NCI-H774 (cell line): ENCODE results near the gene CACNA2D3.

Experiments used
- DNase-seq: peaks from one replicate; lab custom pipeline; 2025; lab: John Stamatoyannopoulos, UW

Gene CACNA2D3

DNA sequence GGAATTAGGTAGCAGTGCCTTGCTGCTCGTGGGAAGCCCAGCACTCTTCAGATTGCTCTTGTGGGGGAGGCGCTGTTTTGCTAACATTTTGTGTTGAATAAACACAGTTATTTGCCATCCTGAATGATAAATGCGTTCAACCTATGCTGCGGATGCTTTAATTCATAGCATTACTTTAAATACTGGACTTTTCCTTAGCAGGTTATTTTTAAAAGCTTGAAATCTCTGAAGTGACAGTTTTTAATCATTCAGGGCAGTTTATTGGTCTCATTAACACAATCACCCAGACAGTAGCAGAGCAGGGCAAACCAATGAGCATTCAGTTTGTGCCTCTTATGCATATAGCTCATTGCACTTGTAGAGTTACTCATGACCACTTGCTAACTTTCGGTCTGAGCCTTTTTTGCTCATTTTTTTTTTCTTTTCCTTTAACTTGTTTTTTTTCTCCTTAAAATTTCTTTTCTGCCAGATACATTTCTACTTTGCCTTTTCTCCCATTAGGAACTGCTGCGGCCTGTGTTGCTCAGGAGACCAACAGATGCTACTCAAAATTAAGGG, 5.2 kb downstream of the CACNA2D3 start:
- DNase-seq, result no peak

- no peak for DNase-seq
These were observed 8.8 kb downstream of the CACNA2D3 start for GRCh38 chr3:54131026-54131605.

DNA sequence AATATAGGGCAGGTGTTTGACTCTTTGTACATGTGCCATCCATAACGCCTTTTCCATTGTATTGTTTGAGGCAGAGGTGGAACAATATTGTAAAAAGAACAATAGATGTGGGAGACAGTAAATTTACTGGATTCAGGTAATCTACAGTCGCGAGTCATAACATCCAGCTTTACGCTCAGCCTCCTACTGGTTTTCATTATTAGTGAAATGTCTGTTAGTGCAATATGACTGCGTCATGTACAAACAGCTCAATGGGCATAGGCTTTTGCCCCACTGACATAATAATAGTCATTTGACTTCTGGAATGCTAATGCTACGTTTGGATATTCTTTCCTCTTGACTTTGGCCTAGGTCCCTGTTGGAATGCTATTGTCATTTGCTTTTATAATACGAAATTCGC, 9.5 kb downstream of the CACNA2D3 start:
- DNase-seq, result no peak

DNA sequence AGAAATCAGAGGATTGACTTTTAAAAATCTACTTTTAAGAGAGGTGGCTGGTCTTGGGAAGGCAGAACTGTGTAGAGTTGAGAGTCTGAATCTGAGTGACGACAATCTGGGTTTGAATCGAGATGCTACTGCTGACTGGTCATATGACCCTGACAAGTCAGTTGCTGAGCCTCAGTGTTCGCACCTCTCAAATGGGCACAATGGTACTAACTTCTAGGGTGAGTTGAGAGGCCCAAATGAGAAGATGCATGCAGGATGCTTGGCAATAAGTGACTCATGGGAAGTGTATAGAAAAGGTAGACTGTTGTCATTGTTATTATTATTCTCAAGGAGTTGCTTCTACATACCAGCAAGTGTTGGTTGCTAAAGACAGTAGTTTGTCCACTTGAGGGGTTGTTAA, 10.3 kb downstream of the CACNA2D3 start:
- no peak for DNase-seq

- DNase-seq, result no peak
These were observed 10.8 kb downstream of the CACNA2D3 start for GRCh38 chr3:54133196-54133595.

- DNase-seq, result no peak
These were observed 11.8 kb downstream of the CACNA2D3 start for GRCh38 chr3:54134155-54134554.

DNA sequence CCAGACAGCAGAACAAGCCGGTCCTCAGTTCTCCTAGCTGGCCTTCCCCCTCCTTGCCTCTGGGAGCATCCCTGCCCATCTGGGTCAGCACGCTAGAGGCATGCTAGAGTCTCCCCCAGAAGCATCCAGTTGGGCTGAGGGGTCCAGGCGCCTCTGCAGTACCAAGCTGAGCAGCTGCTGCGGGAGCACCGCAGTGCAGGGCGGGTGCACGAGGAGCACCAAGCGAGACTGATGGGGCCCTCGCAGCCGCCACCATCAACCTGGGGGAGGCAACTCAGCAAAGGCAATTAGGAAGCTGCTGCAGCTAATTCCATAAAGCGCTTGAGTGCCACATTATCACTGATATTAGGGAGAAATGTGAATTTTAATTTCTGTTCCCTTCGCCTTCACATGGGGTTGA, 12.4 kb downstream of the CACNA2D3 start:
- DNase-seq, result no peak

DNA sequence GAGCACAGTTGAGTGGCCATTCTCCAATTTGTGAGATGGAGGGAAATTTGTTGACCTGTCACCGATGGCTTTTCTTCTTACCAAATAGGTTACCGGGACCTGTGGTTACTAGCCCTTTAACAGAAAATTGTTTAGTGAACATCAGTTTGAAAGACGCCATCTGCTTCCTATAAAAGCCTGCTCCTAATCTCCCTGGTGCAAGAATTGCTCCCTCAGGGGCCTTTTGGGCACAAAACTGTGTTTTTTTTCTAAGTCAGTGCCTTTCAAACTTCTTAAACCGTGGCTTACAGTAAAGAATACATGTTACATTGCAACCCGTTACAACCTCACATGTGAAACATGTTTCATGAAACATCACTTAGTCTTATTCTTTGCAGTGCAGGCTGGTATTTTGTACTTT, 15.0 kb downstream of the CACNA2D3 start:
- no peak for DNase-seq

DNA sequence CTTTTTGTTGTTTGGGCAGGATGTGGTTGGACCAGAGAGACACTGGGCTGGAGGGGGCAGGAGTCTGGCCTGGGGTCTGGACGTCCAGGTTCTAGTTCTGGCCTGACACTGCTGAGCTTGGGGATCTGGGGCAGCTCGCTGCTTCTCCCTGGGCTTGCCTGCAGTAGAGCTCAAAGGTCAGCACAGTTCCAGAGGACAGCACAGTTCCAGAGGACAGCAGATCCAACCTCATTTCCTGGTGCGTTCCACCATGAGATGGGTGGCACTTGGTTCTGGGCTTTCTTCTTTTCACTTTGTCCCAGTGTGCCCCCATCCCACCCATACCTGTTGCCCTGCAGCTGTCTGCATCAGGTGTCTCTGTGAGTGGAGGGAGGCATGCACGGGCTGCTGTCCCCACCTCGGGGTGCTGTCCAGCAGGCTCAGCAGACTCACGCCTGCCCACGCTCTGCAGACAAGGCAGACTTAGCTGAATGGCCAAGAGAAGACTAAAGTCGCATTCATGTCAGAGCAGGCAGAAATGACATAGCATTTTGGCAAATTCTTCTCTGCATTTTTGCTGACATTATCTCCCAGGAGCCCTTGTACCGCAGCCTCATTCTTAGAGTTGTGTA, 16.7 kb downstream of the CACNA2D3 start:
- no peak for DNase-seq

GRCh38 chr3:54139630-54140029, 17.3 kb downstream of the CACNA2D3 start:
- no peak for DNase-seq

DNA sequence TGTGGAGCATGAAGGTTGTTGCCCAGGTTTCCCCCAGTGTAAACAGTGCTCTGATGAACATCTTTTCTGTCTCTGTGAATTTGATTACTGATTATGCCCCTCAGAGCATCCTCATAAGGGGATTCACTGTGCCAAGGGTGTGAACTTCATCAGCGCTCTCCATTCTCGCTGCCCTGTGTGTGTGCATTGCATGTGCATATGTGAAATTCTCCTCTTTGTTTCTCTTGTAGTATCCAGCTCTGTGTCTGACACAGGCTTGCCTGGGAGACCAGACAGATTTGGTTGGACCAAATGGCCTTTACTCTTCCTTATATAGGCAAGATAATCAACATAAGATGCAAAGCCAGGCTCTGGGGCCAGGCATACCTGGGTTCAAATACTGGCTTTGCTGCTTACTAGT, 21.9 kb downstream of the CACNA2D3 start:
- no peak for DNase-seq

- peak; percentile 25 for DNase-seq
These were observed 24.3 kb downstream of the CACNA2D3 start for GRCh38 chr3:54146506-54147239.

DNA sequence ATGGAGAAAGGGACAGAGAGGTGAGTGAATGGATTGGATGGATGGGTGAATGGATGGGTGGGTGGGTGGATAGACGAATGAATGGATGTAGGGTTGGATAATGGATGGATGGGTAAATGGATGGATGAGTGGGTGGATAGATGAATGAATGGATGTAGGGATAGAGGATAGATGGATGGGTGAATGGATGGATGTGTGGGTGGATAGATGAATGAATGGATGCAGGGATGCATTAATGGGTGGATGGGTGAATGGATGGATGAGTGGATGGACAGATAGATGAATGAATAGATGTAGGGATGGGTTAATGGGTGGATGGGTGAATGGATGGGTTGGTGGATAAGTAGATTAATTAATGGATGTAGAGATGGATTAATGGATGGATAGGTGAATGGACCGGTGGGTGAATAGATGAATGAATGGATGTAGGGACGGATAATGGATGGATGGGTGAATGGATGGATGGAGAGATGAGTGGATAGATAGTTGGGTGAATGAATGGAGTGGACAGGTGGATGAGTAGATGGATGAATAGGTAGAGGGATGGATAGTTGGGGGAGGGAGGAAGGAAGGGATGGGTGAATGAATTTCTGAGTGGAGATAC, 28.6 kb downstream of the CACNA2D3 start:
- DNase-seq, result no peak

GRCh38 chr3:54153477-54153876, 31.1 kb downstream of the CACNA2D3 start:
- DNase-seq, result no peak

DNA sequence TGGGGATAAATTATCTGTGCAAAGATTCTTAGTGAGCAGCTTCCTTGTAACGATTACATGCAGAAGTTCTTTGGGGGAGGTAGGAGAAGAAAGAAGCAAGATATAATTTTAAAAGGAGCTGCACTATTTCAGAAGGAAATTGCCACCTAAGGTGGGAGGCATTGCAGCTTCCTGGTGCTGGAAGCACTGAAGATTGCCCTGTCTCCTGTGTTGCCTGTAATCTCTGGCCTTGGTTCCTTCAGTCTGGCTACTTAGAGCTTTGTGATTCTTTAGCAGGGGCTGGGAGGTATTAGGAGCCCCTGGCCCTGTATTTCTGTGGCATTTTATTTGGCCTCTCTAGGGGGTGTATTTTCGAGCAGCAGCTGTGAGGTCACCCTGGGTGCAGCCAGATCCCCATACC, 35.5 kb downstream of the CACNA2D3 start:
- DNase-seq, result no peak

- DNase-seq, result no peak
These were observed 37.6 kb downstream of the CACNA2D3 start for GRCh38 chr3:54159917-54160316.

GRCh38 chr3:54163441-54163840, 41.1 kb downstream of the CACNA2D3 start:
- DNase-seq, result no peak

DNA sequence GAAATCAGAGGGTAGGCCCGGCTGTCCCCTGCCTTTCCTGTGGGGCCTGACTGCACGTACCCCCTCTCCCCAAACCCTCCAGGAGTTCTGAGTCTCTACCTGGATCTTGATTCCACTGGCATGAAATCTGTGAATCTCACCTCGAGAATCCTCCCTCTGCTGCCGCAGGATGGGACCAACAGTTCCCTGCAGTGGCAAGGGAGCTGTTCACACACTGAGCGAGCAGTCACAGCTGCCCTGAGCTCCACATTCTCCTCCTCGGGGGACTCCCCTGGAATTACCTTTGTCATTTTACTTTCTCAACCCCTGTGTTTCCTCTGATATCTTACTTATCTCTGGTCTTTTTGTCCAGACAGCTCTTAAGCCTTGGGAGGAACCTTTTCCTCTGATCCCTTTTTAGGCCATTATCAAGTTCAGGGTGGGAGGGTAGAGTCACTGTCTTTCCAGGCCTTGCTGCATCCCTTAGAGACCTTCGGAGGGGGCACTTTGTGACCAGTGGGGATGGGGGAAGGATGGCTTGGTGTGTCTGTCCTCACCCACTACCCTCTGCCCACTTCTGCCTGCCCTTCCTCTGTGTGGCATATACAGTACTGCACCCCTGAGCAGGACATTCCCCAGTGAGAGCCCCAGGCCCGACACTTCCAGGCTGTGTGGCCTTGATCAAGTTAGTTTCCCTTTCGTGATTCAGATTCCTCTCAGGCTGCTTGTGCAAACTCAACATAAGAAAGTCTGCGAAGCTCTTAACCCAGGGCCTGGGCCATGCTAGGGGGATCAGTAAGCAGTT, 42.0 kb downstream of the CACNA2D3 start:
- no peak for DNase-seq

DNA sequence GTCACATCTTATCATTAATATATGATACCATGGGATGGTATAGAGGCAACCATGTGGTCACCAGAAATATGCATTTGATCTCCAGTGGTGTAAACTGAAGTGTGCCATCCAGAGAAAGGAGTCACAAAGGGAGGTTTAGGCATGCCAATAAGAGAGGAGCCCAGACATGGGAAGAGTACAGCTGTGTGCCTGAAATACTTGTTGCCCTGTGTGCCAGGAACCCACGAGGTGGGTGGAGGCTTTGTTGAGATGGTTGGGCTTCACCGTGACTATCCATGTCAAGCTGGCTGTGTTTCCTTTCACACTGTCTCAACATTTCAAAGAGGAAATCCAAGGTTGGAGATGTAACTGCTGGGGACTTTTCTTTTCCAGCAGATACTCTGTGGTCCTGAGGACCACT, 43.5 kb downstream of the CACNA2D3 start:
- DNase-seq, result no peak

DNA sequence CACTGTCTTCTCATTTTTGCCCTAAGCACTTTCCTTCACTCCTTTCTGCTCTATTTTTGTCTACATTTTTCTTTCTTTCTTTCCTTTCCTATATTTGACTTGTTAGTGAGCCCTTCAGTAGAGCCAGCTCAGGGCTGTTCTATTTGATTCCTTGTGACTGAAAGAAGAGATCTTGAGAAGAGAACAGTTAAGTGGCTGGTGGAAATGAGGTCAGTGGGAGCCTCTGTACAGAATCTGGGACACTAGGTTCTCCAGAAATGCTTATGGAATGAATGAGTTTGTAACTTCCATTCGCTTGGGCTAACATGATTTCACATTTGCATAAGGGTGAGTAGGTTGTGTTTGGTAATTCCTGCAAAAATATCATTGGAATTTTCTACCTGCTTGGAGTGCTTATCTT, 45.6 kb downstream of the CACNA2D3 start:
- DNase-seq, result no peak

- DNase-seq, result no peak
These were observed 46.1 kb downstream of the CACNA2D3 start for GRCh38 chr3:54168451-54168850.

GRCh38 chr3:54169524-54169923, 47.2 kb downstream of the CACNA2D3 start:
- no peak for DNase-seq
